Stimulated activated CD4-positive, alpha-beta T cell treated with anti-CD3 and anti-CD28 coated beads, Interleukin-1b, Interleukin-23, amount 100 ng/mL, for 1 hour (primary cell): Measurements from ENCODE around the gene PBLD.
"Not testable (repeated sequence)": the region's sequence is repeated elsewhere in the genome, so short reads cannot be mapped to it uniquely, and the experiment has no call there.

ENCODE experiments used
- DNase-seq, 2 donors: peaks; one replicate each; pipeline ENCODE4 v3.0.0-alpha.2; 2020; ENCODE audit warnings: low read depth in 2 of 2

Gene PBLD

DNA sequence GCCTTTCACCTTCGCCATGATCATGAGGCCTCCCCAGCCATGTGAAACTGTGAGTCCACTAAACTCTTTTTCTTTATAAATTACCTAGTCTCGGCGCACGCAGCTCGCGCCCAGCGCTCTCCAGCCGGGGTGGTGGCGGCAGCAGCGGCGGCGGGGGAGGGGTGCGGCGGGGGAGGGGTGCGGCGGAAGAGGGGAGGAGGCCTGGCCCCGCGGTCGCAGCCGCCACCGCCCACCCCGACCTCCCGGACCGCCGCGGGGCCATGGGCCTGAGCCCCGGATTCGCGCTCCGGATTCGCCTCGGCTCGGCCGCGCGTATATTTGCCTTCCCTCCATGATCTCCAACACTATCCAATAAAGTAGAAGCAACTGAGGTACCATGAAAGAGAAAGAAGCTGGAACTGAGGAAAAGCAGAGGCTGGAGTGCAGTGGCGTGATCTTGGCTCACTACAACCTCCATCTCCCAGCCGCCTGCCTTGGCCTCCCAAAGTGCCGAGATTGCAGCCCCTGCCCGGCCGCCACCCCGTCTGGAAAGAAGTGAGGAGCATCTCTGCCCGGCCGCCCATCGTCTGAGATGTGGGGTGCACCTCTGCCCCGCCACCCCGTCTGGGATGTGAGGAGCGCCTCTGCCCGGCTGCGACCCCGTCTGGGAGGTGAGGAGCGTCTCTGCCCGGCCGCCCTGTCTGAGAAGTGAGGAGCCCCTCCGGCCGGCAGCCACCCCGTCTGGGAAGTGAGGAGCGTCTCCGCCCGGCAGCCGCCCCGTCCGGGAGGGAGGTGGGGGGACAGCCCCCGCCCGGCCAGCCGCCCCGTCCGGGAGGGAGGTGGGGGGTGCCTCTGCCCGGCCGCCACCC lies 53.6 kb downstream of the PBLD start:
- DNase-seq = not testable (repeated sequence)

DNA sequence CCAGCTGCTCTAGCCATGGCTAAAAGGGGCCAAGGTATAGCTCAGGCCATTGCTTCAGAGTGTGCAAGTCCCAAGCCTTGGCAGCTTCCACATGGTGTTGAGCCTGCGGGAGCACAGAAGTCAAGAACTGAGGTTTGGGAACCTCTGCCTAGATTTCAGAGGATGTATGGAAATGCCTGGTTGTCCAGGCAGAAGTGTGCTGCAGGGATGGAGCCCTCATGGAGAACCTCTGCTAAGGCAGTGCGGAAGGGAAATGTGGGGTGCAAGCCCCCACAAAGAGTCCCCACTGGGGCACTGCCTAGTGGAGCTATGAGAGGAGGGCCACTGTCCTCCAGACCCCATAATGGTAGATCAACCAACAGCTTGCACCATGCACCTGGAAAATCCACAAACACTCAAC lies 54.9 kb downstream of the PBLD start:
- DNase-seq = not testable (repeated sequence)

DNA sequence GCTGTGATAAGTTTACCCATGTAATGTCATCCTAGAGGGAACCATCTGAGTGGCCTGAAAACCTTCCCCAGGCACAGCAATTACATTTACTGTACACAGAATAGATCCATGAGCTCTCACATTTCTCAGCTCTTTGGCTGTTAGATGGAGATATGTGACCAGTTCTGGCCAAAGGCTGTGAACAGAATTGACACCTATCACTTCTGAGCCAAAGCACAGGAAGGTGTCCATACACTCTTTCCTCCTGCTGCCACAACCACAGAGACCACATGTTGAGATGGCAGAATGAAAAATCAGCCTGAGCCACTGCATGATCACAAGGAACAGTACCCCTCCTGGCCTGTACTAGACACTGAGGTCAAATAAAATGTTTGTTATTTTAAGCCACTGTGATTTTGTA lies 56.5 kb downstream of the PBLD start:
- no peak for DNase-seq

DNA sequence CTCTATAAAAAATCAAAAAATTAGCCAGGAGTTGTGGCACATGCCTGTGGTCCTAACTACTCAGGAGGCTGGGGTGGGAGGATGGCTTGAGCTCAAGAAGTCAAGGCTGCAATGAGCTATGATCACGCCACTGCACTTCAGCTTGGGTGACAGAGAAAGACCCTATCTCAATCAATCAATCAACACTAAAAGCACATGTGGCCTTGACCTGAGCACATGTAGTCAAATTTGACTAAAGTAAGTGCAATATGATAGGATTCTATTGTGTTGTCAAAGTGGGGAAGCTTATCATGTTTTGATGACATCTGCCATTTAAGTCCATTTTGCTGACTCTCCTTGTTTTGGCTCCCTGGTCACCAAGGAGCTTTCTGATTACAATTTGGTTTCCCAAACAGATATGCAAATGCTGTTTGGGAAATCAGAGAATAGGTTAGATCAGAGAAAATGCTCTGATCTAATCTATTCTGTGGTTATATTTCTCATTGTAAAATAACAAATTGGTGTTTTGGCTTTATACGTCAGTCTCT lies 57.1 kb downstream of the PBLD start:
- no peak for DNase-seq

DNA sequence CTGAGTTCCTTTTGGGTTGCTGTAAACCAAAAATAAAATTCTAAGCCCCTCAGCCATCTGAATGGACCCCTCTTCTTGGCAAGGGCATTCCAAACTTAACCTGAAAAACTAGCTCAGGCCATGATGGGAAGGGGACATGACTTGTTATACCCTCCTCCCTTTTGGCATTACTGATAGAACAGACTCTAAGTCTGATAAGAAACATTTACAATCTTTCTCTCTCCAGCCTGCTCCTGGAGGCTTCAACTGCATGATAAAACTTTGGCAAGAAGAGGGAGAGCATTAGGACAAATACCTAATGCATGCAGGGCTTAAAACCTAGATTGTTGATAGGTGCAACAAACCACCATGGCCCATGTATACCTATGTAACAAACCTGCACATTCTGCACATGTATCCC lies 59.9 kb downstream of the PBLD start:
- no peak for DNase-seq

DNA sequence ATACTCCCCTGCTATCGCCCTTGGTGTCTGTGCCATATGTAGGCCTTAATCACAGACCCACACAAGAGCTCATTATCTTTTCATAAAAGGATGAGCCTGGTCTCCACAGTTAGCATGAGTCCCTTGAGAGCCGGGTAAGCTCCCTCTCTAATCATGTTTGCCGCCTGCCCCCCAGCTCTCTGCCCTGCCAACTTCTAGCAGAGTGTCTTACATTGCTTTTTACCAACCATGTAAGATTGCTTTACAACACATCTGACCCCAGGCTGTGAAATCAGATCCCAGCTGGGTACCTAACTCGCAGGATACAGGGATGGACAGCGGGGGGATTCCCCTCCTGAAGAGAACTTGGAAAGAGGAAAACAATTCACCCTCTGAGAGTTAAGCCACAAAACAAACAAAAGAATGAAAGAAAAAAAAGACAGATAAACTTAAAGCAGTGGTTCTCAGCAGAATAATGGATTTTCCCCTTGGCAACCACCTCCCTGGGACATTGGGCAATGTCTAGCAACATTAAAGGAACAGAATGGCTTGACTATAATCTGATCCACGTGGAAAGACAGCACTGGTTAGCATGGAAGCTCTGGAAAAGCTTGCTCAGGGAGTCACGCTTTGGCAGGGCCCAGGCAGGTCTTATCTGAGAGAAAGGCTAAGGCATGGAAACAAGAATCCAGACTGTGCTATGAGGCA lies 61.4 kb downstream of the PBLD start:
- no peak for DNase-seq

DNA sequence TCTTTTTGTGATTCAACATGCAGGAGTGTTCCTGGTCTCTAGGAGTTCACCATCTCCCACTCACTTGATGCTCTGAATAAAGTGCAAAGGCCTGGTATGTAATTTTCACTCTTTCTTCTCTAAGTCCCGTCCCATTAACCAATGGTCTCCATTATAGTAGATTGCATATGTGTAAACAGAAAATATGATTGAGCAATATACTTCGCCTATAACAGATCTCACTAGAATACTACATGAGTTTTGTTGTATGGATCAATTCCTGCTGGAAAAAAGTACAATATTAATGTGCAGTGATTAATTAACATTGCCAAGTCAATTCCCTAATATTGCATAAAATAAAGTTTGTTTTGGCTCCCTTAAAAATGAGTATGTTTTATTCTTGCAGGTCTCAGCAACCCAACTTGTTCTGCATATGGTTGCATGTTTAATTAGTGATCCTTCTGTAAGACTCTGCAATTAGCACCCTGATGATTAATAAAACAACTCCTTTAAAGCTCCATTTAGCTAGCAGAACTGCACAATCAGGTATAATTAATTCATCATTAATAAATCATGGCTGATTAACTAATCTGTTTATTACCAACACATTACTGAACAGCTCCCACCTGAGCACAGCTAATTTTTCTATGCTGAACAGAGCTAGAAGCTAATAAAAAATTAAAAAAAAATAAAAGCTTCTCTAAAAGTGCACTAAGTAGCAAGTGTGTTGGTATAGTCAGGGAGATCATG lies 63.0 kb downstream of the PBLD start:
- no peak for DNase-seq

DNA sequence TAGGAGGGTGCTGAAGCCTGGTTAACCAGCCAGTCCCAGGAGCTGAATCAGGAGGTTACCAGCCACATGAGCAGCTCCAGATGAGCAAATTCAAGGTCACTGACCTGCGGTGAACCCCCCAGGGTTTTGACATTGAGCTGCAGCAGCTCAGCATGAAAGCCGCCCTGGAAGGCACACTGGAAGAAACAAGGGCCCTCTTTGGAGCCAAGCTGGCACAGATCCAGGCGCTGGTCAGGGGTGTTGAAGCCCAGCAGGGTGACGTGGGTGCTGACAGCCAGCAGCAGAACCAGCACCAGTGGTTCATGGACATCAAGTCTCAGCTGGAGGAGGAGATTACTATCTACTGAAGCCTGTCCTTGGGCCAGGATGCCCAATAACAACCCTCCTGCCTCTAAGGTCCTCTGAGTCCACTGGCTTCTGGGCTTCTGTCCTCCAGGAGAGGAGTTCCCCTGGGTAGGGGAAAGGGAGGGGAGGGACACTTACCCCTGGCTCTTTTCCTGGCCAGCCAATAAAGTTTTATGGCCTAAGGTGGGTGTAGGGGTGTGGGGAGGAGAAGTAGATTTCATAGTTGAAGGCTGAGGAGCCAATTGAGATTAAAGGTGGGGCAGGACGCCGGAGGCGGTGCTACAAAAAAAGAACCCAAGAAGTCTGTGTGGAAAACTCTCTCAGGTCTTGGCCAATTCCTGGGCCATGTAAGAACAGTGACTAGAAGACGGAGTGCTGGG lies 71.4 kb downstream of the PBLD start:
- no peak for DNase-seq

DNA sequence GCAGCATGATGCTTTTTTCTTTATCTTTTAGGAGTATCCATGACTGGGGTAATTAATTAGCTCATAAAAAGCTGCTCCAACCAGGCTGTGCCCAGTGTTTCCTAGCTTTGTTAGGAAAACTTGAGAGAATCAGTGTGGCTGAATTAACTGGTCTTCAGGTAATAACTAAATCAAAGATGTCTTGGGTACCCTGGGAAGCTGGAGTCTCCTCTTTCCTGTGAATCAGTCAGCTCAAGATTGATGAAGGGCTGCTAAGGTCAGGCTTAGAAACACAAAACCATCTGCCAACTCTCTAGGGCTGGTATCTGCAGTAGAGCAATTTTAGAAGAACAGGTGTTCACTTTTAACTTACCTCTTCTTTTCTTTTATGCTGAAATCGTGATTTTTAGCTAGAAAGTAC lies 79.4 kb downstream of the PBLD start:
- DNase-seq = no peak

DNA sequence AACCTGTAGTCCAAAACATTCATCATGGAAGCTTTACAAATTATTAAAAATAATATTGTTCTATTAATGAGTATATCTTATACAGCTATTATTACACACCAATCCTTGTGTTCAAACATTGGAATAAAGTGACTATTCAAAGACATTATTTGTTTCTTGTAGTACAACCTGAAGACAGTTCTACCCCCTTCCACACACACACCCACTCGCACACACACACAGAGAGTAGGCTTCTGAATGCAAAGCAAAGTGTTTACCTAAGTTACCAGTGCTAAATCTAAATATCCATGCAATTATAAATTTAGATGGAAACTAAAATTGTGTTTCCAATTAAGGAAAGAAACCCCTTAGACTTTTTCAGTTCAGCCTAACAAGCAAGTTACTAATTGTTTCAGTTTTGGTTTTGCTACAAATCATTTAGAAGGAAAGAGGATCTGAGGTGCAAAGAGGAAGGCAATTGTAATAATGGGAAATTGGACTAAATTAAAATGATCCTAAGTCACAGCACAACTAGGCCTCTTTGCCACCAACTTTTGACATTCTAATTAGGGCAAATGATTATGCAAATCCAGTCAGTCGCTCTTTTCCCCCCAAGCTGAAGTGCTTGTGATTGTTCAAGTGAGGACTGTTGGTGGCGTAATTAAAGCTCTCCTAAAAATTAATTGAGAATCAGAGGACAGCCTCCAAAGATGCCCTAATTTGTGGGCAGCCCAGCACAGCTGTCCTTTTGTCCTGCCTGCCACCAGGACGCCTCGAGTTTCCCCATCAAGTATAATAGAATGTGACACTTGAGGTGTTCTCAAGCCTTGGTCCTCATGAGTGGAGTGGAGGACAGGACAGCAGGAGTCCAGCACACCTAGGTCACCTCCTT lies 80.9 kb downstream of the PBLD start:
- DNase-seq = no peak

DNA sequence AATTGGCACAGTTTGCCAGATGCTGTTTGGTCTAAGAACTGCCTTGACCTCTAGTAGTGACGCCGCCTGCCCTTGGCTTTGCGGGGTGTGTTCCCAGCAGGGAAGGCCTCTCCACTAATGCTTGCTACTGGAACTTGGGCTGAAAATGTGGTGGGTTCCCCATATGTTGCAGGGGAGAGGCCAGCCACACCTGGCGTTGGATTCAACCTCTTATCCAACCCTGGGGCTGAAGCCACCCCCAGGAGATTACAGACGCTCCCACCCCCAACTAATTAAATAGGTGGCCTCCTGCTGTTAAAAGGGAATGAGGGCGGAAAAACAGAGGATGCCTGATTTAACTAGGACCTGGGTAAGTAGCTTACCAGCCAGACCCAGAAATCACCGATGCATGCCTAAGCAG lies 81.6 kb downstream of the PBLD start:
- DNase-seq = no peak

DNA sequence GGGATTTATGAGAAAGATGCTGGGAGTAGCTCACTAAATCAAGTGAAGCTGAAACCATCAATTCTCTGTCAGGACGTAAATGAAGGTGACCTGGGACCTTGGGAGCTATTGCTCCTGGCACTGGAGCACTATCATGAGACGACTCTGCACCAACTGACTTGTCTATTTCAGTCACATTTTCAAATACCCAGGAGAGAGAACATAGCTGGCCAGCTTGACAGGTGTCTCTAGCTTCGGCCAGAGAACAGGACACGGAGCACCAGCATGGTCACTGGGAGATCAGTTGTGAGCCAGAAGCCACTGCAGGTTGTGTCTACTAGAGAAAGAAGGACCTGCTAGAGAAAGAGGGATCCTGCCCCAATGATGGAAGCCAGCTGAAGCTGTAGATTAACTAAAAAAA lies 83.4 kb downstream of the PBLD start:
- DNase-seq = no peak

DNA sequence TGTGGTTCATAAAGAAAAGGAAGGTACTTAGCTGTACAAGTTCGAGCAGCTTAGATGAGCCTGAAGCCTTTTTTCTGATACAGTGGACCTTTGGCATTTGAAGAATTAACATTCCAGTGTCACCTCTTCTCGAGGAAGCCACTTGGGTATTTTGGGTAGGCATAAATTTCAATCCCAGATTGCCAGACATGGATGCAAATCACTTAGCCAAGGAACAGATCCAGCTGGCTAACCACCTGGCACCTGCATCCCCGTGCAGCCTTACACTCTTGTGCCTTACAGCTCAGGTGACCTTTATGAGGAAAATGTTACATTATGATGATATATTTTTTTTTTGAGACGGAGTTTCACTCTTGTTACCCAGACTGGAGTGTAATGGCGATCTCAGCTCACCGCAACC lies 84.8 kb downstream of the PBLD start:
- no peak for DNase-seq

DNA sequence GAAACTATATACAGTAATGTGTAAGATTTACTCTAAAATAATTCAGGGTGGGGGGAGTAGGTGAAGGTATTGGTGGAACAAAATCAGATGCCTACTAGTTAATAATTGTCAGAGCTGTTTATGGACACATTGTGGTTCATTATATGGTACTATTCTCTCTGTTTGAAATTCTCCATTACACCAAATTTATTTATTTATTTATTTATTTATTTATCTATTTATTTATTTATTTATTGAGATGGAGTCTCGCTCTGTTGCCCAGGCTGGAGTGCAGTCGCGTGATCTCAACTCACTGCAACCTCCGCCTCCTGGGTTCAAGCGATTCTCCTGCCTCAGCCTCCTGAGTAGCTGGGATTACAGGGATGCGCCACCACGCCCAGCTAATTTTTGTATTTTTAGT lies 86.3 kb downstream of the PBLD start:
- not testable (repeated sequence) for DNase-seq

DNA sequence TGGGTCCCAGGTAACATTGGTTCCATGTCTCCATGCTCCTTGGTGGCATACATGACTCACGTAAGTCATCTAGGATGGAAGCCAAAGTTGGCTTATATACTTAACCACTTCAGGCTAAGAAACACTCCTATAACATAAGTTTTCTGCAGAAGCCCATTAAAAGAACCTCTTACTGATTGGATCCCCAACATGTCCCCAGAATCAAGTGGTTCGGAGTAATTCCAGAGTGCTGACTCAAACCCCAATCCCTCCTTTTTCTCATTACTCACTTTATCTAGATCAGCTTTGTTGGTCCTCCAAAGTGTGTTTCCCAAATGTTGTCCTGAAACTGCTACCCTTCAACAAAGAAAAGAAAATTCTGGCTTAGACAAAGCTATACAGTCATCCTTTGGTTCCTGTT lies 90.7 kb downstream of the PBLD start:
- DNase-seq = no peak

DNA sequence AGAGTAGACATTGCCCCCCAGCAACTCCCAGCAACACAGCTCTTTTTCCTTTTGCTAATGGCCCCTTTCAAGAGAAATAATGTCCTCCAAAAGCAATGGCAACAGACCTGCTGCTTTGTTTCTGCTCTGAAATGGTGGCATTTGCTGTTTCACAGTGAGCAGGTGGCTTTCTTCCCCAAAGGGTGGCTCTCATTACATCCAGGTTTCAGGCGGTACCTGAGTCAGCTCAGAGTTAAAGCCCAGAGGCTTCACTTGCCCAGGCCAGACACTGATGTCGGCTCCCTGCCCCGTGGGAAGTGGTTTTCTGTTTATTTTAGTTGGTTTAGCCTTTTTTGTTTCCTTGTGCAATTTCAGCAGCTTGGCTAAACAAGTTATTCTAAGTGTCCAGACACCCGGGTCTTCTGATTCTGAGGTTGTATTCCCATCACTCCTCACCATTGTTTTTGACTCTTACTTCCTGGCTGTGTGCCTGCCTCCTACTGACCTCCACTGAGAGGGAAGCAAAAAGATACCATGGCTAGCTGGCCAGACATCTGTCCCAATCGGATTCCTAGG lies 93.1 kb downstream of the PBLD start:
- DNase-seq = no peak

DNA sequence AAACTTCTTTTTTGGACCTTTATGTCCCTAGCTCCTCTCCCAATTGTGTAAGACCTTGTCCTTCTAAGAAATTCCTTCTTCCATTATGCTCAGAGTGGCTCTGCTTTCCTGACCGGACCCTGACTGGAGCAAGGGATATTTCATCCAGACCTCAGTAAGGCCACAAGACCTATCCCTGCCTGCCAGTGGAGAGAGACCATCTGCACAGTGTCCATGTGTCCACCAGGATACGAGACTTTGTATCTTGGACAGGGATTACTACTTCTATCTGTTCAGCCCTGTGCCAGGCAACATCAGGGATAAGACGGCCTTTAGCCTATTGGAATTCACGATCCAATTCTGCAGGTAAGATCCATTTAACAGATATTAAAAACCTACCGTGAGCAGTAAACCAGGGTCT lies 93.7 kb downstream of the PBLD start:
- DNase-seq = no peak

DNA sequence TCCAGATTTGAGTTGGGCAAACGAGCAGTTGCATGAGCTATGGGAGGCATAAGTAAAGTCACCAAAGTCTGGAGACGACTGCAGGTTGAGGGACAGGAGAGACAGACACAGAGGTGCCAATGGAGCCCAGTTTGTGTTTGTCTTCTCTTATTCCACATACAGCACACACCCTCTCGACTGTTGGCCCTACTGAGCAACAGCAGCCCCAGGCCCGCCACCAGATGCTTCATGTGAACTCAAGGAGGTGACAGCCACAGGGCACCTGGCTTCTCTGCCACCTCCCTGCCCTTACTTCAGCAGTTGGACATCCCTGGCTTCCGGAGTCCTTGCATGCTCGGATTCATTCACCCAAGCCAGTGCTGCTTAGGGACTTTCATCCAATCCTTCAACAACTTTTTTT lies 94.4 kb downstream of the PBLD start:
- no peak for DNase-seq

DNA sequence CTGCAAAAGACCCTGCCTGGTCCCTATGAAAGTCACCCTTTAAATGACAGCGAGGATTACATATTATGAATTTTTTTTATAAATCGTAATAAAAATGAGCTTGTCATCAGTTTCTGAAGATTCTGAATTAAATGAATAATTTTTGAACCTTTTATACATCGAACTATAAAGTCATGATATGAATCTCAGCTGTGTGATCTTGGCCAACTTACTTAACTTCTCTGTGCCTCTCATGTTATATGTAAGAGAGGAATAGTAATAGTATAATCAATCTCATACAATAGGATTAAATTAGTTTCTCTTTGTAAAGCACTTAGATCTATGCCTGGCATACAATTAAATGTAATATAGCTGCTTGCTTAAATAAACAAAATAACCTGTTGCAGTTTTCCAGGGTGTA lies 95.6 kb downstream of the PBLD start:
- DNase-seq = no peak

DNA sequence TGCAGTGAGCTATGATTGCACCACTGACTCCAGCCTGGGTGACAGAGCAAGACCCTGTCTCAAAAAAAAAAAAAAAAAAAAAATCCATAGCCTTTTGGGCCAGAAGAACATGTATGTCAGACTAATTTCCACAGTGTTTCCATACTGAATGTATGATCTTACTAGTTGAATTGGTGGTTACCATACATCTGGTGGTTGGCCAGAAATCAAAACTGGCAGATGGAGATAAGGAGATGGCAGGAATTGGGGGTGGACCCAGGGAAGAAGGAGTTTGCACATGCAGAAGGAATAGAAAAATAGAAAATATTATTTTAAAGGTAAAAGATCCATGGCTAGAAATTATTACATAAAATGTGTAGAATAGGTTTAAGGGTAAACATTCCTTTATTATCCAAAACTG lies 97.1 kb downstream of the PBLD start:
- no peak for DNase-seq

DNA sequence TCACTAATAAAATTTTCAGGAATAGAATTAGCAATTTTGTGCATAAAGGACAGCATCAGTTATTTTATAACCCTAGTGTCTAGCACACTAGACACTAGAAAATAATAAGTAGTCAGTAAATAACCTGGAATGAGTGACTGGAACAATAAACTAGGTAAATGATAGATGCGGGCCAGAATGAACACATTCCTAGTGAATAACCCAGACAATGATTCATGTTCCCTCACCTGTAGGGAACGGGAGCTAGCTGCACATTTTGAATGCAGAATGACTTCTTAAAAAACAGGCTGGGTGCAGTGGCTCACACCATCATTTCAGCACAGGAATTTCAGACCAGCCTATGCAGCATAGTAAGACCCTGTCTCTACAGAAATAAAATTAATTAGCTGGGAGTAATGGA lies 97.6 kb downstream of the PBLD start:
- no peak for DNase-seq
